T-helper 1 cell treated with Interleukin-12 subunit alpha and Interleukin-12 subunit beta and Interleukin-4 antibody, amounts not matched to agents 30 ng/mL and 1 ng/mL, for 36 hours (primary cell): ENCODE measurements around the gene FER. TPM values are rescaled to one million over a fixed set of nuclear protein-coding genes. Genes with fewer than 3 reads are reported as not detected.
"Not testable (repeated sequence)": the region's sequence is repeated elsewhere in the genome, so short reads cannot be mapped to it uniquely, and the experiment has no call there.

ENCODE experiments used
- intact Hi-C: fragments of 100-400 bp; cut with micrococcal nuclease; formaldehyde crosslinking; loops from one replicate; pipeline ENCODE4 v1.15.1; 2024
- total RNA-seq: library from RNA; stranded (reverse); gene quantifications from 2 replicates; pipeline ENCODE4 v1.2.3, GENCODE V29; 2022

The FER gene
- total RNA-seq, 1 donor from 2014 or later, result 2.3 TPM

DNA sequence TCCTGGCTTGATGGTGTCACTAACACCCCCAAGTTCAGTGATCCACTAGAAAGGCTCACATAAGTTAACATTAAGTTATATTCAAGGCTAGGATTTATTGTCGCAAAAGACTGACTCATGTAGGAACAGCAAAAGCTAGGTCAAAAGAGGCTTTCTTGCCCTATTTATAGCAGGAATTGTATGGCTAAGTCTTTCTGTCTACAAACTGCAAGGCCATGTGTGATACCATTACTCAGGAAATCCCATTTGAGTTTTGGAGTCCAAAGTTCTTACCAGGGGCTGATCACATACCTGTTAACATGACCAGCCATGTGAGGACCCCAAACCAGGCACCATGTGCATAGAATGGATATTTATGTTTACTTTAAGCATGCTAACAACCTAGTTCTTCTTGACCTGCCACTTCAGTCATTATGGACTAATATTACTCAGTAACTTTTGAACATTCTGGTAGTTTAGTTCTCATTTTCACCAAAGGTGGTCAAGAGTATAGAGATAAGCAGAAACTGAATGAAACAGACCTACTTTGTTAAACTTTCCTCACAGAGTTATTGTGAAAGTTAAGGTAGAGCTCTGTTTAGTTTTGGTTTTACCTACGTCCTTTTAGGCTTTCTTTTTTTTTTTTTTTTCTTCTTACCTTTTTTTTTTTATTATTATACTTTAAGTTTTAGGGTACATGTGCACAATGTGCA is 281.1 kb downstream of the FER start:
- intact Hi-C loops, result no loop called here

GRCh38 chr5:109029847-109030246 is 282.1 kb downstream of the FER start:
- intact Hi-C loops, result no loop called here

DNA sequence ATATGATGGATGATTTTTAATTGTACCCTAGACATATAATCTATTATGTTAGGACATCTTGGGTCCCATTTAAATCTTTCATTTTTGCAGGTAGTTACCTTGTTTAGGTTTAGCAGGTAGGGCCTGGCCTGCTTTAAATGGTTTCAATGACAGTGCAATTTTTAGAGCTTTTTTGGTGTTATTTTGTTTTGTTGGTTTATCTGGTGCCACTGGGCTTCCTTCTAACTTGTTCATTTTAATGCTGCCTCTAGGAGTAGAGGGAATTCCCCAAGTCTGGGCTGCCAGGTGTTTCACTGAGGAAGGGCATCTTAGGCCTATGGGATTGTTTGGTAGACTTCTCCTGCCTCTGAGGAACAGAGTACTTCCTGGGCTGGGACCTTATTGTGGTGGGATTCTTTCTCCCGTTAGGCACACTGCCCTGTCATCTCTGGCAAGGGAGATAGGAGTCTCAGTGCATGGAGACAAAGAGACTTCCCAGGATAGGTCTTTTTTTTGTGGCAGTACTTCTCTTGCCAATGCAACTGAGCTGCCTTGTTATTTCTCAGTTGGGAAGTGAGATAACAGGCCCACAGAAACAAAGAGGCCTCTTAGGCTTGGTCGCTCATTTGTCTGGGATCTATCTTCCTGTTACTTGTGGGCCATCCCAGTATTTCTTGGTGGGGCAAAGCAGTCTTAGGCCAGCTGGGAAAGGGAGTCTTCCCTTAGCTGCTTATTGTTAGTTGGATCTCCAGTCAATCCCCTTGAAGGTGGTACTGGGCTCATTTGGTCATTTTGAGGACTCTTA is 282.9 kb downstream of the FER start:
- intact Hi-C loops, result no loop called here

- intact Hi-C loops, result no loop called here
Observed at GRCh38 chr5:109034306-109034705, 286.6 kb downstream of the FER start.

GRCh38 chr5:109035436-109035835 is 287.7 kb downstream of the FER start:
- intact Hi-C loops, result no loop called here

DNA sequence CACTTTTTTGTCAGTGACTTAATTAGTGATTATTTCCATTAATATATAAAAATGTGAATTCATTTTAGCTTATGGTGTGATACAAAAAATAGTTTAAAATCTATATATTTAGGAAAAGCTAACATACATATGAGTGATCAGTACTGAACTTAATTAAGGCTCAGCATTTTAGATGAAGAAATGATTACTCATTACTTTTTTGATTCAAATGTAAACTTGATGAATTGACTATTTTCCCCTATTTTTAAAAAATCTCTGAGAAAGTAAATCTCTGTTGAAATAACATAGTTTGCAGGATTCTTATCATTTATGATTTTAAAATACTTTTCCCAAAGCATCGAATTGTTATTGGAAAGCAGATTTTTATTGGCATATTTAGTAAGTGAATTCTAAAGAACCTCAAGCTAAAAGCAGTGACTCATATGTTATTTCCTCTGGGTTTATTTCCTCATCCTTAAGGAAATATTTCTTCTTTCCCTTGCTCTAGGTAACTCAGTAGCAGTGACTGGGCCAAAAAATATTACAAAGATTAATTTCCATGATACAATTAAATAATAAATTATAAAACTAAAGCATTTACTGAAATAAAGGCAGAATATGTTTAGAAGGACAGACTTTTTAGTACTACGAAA is 290.6 kb downstream of the FER start:
- intact Hi-C loops, result no loop called here

DNA sequence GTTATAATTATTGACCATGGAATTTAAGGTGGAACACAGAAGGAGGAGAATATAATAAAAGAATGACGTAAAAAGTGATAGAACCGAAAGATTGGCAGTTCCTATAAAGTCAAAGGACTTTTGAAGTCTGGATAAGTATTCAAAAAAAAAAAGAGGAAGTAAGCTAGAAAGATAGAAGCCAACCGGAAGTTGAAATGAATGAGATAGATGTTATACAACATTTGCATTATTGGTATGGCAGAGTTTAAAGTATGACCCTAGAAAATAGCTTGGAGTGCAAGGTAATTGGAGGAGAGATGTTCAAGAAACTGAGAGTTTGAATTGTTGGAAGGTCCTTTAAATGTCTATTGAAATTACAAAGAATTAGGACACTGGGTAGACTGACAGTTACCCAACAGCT is 293.6 kb downstream of the FER start:
- intact Hi-C loops, result no loop called here

DNA sequence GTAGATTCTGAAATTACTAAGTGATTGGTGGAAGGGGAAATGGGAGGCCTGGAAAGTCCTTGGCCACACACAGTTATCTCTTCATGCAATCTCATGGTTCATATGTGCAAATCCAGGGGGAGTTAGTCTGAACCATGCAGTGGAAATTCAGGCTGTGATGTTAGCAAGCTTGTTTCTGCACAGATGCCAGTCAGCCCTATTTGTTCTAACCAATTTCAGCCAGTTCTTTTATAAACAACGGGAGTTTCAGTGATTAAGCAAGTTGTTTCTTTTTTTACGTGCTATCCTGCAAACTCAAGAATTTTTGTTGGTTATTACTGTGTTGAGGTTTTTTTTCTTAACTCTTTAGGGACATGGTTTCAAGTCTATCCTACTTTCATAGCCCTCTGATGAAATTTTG is 298.0 kb downstream of the FER start:
- intact Hi-C loops, result no loop called here

DNA sequence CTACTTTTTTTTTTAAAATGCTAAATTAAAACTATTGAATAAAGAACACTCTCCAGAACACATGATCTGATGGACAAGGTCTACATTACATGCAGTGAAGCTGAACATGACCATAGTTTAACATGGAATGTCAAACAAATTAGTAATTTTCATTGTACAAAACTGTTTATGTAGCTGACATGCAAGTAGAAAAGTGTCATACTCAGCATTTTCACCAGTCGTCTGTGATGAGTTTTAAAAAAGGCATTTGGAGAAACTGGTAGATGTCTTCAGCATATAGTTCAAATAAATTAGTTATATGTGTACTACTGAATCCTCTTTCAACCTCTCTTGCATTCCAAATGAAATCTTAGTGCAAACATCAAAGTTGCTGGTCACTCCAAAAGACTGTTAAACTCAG is 301.9 kb downstream of the FER start:
- intact Hi-C loops, result no loop called here

DNA sequence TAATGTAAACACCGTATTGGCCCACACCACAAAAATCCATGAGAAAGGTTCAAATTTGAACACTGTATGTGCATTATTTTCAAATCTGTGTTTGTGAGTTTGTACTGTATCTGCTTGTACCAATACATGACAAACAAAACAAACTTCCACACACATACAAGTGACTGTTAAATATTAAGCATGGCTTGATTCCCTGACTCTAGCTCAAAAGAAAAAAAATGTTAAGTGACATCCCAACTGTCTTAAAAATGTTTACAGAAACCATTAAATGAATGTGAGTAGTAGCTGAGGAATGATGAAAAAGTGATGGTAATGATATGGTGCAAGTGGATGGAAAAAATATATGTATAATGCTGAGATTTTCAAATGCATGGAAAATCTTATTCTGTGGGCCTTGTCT is 302.6 kb downstream of the FER start:
- intact Hi-C loops, result not testable (repeated sequence)

DNA sequence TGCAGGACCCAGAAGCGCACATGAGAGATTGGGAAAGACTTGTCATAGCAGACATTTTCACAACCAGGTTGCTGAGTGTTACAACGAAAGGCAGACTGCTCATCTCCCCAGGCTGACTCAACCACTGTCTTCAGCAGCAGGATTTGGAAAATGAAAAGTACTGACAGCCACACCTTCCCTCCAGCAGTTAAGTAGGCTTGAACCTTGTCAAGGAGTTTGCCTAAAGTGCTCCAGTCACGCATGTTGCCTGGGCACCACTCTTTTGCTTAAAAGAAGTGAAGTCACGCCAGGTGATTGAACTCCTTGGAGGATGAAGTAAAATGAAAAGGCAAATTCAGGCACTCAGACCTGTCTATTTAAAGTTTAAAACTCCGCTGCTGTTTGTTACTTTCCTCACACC is 304.5 kb downstream of the FER start:
- intact Hi-C loops, result not testable (repeated sequence)

- intact Hi-C loops, result no loop called here
Observed at GRCh38 chr5:109053995-109054417, 306.3 kb downstream of the FER start.

DNA sequence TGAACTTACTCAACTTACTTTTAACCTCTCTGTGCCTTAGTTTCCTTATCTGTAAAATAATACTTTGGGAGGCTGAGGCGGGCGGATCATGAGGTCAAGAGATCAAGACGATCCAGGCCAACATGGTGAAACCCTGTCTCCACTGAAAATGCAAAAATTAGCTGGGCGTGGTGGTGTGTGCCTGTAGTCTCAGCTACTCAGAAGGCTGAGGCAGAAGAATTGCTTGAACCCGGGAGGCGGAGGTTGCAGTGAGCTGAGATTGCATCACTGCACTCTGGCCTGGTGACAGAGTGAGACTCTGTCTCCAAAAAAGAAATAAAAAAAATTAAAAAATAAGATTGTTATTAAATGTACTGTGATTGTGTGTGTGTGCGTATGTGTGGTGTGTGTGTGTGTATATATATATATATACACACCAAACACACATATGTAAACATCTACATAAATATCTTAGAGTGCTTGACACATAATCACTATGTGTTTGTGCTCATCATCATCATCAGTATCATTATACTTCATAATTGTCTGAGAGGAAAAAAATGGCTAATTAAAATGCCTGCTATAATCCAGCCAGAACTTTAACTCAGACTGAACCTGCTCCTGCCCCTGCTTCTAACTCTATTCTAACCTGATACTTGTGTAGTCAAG is 312.8 kb downstream of the FER start:
- intact Hi-C loops, result no loop called here

GRCh38 chr5:109062664-109063063 is 315.0 kb downstream of the FER start:
- intact Hi-C loops, result no loop called here

- intact Hi-C loops, result no loop called here
Observed at GRCh38 chr5:109063223-109063622, 315.5 kb downstream of the FER start.

DNA sequence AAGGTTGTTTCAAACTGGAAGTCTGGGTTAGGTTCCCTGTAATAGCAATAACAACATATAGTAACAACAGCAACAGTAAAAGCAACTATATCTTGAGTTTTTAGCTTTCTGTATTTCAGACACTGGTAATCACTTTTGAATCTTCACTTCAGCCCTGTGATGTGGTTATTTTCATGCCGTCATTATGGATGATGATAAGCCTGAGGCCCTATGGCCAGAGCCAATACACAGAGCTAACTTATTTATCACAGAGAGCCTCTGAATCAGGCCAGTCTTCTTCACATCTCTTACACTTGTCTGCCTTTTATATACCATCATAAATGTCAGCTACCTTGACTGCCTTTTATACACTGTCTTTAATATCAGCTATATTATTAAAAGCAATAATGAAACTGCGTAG is 329.0 kb downstream of the FER start:
- intact Hi-C loops, result no loop called here

- intact Hi-C loops, result no loop called here
Observed at GRCh38 chr5:109078448-109078847, 330.8 kb downstream of the FER start.

GRCh38 chr5:109080481-109080880 is 332.8 kb downstream of the FER start:
- intact Hi-C loops, result no loop called here

DNA sequence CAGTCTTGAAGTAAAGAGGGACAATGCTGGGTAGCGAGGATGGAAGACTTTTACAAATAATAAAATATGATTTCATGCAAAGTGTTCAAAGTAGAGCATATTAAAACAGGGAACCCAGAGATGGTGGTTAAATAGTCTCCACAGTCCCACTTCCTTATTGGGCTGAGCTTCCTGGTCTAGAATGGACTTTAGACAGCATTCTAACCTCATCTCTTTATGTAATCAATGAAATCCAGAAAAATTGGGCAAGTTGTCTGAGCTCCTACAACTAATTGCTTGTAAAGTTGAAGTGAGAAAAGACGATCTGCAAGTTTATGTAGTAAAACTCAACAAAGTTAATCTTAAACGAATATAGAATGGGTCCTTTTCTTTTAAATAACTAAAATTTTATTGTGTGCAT is 333.2 kb downstream of the FER start:
- intact Hi-C loops, result no loop called here

DNA sequence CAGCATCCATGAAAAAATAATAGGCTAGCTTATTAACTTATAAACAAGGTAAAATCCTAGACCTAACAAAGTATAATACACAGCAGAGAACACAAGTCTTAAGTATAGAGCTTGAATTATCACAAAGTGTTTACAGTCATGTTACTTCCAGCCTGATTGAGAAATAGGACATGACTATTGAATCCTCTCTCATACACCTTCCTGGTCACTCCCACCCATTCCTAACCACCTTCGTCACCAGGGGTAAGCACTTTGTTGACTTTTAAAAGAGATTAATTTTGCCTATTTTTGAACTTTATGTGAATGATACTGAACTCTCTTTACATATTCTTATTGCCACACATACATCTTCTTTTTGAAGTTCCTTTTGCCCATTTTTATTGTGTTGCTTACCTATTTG is 336.2 kb downstream of the FER start:
- intact Hi-C loops, result no loop called here

DNA sequence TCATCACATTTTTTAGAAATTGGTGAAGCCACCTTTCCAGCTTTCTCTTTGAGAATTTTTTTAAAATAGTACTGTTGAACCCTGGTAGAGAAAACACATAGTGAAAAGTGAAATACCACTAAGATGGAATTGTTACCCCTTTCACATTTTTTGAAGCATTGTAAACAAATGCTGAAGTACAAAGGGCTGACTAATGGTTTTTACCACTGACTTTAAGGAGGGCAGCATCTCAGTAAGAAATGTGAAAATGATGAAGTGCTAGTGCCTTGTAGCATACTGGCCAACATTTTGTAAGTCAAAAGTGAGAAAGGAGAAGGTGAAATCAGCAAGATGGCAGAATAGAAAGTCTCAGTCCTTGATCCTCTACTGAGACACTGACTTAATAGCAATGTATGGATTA is 341.5 kb downstream of the FER start:
- intact Hi-C loops, result no loop called here

DNA sequence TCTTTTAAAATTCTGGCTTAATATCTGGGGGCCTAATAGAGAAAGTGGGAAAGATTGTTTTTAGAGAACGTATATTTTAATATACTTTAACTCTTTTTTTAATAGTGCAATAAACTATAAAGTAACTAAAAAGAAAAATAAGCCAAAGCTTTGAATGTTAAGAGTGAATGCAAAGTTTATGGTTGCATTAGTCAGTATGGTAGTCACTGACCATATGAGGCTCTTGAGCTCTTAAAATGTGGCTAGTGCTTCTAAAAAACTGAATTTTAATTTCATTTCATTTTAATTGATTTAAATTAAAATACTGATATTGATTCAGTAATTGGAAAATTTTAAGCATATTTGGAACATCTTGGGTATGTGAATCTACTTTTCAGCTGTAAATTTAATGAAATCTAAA is 351.4 kb downstream of the FER start:
- intact Hi-C loops, result no loop called here
